Stimulated activated CD4-positive, alpha-beta T cell treated with anti-CD3 and anti-CD28 coated beads, Interleukin-15, amount 100 ng/mL, for 1 hour (primary cell): ENCODE measurements around the gene HBP1.
"Not testable (repeated sequence)": the region's sequence is repeated elsewhere in the genome, so short reads cannot be mapped to it uniquely, and the experiment has no call there.

Experiments
- DNase-seq, 2 donors: peaks; one replicate each; pipeline ENCODE4 v3.0.0-alpha.2; 2020; ENCODE audit warnings: low read depth in 1 of 2, low spot score in 1 of 2

The HBP1 gene, protein sequence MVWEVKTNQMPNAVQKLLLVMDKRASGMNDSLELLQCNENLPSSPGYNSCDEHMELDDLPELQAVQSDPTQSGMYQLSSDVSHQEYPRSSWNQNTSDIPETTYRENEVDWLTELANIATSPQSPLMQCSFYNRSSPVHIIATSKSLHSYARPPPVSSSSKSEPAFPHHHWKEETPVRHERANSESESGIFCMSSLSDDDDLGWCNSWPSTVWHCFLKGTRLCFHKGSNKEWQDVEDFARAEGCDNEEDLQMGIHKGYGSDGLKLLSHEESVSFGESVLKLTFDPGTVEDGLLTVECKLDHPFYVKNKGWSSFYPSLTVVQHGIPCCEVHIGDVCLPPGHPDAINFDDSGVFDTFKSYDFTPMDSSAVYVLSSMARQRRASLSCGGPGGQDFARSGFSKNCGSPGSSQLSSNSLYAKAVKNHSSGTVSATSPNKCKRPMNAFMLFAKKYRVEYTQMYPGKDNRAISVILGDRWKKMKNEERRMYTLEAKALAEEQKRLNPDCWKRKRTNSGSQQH

DNA sequence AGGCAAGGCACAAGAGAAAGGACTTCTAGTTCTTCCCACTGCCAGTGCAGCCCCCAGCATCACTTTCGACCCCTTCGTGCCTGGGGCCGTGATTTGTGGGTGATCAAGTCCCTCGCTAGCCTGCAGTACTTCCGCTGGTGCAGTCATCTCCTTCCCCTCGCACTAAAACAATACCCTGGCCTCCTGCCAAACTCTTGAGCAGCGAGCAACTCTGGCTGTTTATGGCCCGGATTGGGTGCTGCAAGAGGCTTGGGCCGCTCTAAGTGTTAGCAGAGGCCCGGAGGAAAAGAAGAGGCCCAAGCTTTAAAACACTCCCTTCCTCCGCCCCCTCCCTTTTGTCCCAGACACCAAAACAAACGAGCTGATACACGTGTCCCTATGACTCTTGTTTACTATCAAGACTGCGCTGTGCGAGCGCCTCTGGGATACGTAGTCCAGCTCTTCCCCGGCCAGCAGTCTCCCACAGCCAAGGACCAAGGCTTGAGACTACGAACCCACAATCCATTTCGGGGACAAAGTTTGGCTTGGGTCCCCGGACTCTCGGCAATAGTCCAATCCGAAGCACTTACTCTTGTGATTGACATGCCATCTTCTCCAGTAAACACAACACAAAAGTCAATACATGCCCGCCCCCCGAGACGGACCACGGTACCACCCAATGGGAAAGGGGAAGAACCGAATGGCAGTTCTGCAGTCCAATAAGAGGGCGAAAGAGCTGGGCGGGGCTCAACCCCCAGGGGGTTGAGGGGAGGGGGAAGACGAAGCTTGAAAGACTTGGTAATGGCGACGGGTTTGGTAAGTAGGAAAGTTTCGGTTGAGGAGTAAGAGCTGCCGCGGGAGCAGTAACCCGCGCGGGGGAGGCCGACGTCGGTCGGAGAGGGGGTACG lies at the start of gene HBP1:
Gene HBP1 (plus strand): TSS at position 771 of the 887 bp plus-strand sequence. CDS start 10,891 bp downstream, outside the sequence.
- DNase-seq = peak; percentile 88 to 95

DNA sequence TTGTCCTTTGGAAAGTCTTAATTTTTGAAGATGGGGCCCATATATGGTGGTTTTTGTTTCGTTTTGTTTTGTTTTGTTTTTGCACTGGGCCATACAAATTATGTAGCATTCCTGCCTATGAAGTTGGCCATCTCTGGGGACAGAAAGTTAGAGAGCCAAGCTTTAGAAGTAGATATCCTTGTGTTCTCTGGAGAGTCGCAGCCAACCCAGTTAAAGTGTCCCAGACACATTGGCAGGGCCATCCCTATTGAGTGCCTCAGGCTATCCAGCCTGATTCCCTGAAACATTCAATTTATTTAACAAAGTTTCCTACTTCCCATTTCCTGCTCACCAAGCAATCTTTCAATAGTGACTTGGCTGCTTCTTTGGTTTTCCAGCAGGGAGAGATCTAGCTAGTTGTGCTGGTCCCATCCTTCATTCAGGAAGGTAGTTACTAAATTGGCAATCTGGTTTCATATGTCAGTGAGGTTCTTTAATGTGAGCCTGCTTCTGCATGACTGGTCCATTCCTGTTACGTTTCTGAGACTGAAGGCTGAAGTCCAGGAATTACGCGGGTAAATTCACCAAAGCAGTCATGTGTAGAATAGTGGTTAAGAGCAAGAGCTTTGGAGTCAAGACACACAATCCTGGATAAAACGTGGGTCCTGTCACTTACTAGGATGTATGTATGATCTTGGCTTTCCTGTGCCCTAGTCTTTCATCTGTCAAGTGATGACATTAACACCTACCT lies 49.3 kb upstream of the HBP1 start:
- no peak for DNase-seq

DNA sequence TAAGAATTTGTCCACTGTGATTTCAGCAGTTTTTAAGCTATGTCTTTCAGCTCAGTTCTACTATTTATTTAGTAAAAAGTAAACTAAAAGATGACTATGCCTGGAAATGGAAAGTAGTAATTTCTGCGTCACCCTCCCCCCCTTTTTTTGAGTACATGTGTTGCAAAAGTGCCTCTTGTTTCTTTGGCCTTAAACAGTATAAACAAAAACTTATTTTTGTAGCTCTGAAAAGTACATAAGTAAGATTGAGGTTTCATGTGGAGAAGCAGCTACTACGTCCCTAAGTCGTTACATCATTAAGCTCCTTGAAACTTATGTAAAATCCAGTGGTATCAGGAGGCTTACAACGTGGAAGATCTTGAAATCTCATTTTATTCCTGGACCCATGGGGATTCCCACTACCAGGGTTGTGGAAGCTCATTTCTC lies 46.3 kb upstream of the HBP1 start:
- no peak for DNase-seq

DNA sequence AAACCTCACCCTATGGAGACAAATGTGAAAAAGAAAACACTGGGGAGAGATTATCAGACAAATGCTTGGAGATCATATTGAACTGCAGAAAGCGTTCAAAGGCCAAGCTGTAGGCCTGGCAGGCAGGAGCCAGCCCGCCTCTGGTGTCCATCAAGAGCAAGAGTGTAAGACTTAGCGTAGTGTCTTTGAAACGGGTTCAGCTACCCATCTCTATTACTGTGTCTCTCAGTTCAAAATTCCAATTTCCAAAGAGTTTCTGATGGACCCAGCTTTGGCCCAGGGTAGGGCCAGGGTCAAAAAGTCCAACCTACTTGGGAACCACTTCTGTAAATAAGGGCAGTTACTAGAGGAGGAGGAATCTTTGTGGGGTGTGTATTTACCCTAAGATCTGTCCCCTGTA lies 45.4 kb upstream of the HBP1 start:
- no peak for DNase-seq

DNA sequence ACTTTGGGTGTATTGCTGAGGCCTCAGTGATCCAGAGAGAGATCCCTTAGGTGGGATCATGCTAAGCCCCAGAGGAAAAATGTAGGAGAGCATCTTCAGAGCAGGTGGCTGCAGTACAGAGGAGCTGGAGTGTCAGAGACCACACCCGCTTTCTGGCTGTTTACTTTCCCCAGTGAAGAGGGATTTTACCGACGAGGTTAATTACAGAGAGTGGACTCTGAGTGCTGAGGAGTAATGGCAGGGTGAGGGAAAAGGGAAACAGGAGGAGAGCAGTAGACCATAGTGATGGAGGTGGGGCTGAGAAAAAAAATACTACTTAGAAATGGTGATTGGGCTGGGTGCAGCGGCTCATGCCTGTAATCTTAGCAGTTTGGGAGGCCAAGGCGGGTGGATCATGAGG lies 43.3 kb upstream of the HBP1 start:
- no peak for DNase-seq

DNA sequence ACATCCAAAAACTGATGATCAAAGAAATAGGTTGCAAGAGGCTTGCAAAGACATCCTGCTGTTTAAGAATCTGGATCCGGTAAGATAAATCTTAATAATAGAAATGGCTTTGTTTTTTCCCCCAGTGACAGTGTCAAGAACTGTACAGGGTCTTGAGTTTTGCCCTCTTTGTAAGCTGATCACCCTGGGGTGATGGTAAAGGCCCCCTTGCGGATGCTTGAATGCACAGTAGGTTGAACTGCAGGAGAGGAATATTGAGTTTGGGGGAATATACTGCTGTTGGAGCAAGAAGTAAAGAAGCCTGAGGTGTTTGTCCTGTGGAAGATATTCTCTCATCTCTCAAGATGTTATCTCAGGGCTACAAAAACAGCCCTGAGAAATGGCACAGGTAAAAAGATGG lies 40.6 kb upstream of the HBP1 start:
- no peak for DNase-seq

DNA sequence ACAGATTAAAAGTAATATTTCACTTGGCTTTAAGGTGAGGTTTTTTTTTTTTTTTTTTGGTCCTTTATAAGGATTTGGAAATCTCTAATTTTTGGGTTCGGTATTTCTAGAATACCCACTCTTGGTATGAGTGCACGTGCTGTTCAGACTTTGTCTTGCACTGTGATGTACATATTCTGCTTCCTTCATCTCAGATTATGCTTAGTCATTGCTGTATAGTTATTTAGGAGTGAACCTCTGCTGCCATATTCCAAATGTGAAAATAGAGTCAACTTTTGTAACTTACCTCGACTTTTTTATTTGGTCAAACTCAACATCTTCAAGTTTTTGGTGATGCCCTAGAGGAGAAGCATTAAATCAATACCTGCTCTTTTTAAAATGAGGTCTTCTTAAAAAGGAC lies 40.1 kb upstream of the HBP1 start:
- DNase-seq = no peak

DNA sequence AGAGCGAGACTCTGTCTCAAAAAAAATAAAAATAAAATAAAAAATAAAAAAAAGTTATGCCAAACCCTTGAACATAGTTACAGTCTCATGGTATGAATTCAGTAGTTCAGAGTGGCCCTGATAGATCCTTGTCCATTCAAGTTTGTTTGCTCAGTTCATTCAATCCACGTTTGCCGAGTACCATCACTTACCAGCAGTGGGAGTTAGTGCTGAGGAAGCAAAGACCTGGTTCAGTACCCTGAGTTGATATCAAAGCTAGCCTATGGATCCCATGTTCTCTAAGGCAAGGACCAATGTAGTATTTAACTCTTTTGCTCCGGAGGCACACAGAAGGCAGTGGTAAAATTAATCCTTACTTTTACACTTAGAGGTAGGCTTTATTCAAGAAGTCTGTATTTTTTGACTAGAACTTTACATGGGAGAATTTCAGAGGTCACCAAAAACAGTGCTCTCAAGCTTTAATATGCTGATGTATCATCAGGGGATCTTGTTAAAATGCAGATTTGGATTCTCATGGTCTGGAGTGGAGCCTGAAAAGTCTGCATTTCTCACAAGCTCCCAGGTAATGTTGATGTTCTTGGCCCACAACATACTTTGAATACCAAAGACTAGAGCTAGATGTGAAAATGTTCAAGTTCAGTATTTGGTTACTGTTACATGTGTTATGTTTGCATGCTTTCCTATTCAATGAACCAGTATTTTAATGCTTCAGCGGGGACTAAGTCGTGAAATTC lies 38.1 kb upstream of the HBP1 start:
- no peak for DNase-seq

DNA sequence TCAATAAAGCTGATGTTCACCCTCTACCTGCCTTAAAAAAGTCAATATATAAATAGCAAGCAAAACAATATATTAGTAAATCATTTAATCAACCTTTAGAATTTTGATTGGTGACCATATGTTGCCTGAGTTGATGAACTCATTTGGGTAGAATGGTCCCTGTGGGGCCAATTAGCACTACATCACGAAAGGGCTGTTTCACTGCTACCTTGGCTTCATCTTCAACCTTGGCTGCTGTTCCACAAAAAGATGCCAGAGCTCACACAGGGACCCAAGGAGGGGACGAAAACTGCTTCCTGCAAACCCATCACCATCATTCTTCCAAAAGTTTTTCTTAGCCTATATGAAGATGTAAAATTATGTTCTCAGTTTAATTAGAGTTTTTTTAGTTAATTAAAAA lies 35.4 kb upstream of the HBP1 start:
- DNase-seq = no peak

DNA sequence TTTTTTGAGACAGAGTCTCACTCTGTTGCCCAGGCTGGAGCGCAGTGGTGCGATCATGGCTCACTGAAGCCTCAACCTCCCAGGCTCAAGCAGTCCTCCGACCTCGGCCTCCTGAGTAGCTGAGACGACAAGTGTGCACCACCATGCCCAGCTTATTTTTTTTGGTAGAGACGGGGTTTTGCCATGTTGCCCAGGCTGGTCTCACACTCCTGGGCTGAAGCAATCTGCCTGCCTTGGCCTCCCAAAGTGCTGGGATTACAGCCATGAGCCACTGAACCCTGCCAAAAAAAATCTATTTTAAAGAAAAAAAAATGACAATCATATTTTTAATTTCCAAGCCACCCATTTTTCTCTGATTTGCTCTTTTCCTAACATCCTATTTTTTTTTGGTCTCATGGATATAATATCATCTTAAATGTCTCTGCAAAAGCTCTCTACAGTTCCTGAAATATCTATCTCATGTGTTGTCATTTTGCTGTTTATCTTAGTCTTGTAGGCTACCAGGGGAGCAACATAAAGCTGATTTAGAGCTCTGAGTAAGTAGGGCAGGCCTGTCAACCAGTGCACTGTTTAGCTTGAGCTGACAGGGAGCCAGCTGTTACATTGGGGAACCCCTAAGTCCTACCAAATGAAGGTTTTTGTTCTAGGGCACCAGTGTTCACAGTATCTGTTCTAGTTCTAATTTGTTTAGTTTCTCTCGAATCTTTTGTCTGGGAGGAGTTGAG lies 29.9 kb upstream of the HBP1 start:
- DNase-seq = no peak

DNA sequence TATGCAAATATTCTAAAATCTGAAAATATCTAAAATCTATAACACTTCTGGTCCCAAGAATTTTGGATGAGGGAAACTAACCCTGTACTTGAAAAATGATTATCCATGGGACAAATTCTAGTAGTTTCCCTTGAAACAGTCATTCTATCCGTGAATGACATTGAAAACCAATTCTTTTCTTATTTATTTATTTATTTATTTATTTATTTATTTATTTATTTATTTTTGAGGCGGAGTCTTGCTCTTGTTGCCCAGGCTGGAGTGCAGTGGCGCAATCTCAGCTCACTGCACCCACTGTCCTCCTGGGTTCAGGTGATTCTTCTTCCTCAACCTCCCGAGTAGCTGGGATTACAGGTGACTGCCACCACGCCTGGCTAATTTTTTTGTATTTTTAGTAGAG lies 24.9 kb upstream of the HBP1 start:
- DNase-seq = not testable (repeated sequence)

DNA sequence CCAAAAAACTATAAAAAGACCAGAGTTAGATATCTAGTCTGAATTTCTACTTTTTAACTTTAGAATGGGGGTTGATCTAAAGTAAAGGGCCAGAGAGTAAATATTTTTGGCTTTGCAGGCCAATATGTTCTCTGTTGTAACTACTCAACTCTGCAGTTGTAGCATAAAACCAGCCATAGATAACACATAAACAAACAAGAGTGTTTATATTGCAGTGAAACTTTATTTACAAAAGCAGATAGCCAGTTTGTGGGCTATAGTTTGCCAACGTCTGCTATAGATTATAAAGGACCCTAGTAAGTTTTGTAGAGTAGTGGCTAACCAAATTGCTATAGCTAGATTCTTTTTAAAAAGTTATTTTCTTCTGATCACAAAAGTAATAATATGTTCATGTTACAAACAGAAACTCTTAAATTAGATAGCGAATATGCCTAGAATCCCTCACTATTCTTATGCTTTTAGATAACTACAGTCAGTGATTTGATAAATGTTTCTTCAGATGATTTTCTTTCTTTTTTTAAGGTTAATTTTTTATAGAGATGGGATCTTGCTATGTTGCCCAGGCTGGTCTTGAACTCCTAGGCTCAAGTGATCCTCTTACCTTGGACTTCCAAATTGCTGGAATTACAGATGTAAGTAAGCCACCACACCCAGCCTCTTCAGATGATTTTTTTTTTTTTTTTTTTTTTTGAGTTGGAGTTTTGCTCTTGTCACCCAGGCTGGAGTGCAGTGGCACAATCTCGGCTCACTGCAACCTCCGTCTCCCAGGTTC lies 23.6 kb upstream of the HBP1 start:
- no peak for DNase-seq

DNA sequence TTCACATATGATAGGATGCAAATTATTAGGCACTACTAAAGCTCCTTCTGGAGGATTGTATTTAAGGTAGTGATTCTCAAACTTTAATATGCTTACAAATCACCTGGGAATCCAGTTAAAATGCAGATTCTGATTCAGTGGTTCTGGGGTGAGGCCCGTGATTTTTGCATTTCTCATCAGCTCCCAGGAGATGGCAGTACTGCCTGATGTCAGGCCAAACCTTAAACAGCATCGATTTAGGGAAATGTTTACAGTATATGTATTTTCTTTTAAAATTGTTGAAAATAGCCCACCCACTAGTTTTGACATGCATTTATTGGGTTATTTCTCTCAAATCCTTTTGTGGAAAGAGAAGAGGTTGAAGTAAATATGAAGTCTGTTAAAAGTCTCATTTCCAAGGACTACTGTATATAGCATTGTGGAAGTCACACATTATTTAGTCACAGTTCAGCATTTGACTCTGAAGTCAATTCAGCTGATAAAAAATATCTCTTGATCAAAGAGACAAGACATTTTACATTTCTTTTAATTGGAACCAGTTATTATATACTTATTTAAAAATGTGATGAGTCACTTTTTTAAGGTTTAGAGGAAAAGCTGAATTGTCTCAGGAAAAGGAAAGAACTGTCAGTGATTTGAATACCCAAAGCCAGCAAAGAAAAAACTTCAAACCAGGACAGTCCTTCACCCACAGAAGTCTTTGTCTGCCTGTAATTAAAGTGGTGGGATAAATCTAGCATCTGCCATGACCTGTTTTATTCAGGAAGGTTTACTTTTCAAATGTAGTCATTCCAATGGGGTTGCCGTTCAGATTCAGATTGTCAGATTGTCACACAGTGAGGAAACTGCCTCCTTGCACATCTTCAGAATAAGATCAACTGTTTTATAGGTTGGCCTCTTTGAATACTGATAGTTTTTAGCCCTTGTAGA lies 21.1 kb upstream of the HBP1 start:
- DNase-seq = peak in 1 of 2 donors; percentile 3

DNA sequence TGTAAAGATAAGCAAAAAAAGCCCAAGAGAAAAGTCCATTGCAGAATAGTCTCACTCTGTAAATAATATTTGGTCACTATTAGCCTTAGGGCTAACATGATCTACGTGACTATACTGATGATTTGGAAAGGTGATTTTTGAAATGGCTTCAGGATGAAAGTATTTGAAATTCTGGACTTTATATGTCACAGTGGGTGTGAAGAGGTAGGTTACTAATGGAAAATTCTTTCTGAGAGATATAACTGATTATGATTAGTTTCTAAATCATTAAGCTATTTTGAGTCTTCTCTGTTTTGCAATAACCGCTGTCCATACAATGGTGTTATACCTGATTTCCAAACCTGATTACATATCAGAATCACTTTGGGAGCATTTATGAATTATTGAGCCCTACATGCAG lies 20.1 kb upstream of the HBP1 start:
- DNase-seq = no peak

DNA sequence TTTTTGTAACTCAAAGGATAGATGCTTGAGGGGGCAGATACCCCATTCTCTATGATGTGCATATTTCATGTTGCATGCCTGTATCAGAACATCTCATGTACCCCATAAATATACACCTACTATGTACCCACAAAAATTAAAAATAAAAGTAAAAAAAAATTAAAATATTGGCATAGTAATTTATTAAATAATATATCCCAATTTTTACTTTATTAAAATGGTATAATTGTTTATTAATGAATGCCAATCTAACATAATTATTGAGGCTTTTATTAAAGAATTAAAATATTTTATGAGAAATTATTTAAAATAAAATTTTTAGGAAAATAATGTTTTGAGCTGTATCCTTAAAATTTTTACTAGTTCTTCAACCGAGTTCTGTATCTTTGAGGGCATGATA lies 18.9 kb upstream of the HBP1 start:
- DNase-seq = no peak

DNA sequence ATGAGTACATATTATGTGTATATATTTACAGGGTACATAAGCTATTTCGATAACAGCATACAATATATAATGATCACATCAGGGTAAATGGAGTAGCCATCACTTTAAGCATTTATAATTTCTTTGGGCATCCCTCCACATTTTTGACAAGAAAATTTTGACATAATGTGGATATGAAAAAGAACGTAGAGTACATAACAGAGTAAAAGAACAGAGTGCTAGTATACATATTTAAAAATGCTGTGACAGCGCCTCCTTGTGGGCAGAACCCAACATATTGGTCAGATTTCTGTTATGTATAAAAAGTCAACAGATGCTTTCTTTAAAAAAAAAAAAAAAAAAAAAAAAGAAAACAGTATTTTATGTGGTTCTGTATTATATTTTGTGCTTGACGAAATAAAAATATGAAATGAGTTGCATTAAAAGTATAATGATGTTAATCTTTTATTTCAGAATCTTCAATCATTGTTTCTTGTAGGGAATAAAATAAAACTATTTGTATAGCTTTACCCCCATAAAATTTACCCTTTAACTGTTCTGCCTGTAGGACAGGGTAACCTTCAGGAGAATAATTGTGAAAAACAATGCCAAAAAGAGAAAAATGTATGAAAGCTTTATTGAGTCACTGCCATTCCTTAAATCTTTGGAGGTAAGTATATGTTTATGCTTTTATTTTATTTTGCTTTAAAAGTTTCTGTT lies 18.3 kb upstream of the HBP1 start:
- DNase-seq = peak; percentile 42 to 44

DNA sequence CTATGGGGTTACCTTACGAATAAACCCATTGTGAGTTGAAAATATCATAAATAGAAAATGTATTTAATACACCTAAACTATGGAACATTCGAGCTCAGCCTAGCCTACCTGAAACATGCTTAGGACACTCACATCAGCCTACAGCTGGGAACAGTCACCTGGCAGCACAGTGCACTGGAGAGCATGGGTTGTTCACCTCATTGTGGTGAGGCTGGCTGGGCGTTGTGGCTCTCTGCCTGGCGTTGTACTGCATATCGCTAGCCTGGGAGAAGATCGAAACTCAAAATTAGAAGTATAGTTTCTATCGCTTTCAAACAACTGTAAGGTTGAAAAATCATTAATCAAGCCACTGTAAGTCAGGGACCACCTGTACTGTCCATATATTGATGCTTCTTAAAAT lies 17.3 kb upstream of the HBP1 start:
- no peak for DNase-seq

DNA sequence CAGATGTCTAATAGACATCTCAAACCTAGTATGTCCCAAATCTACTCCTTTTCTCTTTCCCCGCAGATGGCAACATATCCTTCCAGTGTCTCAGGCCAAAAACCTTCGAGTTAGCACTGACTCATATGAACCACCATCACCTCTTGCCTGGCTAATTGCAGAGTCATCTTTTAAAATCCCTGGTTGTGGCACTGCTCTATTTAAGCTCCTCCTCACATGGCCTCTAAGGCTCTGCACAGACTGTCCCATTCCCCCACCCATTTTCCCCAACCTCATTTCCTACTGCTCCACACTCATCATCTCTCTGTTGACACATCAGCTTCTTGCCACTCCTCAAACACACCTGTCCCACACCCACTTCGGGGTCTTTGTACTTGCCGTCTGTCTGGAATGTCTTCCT lies 16.8 kb upstream of the HBP1 start:
- DNase-seq = no peak
